RKO (cell line): ENCODE data around the gene GRIK4.

Source experiments
- DNase-seq: peaks from one replicate; pipeline ENCODE4 v3.0.0-alpha.2; 2016; ENCODE audit warnings: low spot score

The GRIK4 gene

DNA sequence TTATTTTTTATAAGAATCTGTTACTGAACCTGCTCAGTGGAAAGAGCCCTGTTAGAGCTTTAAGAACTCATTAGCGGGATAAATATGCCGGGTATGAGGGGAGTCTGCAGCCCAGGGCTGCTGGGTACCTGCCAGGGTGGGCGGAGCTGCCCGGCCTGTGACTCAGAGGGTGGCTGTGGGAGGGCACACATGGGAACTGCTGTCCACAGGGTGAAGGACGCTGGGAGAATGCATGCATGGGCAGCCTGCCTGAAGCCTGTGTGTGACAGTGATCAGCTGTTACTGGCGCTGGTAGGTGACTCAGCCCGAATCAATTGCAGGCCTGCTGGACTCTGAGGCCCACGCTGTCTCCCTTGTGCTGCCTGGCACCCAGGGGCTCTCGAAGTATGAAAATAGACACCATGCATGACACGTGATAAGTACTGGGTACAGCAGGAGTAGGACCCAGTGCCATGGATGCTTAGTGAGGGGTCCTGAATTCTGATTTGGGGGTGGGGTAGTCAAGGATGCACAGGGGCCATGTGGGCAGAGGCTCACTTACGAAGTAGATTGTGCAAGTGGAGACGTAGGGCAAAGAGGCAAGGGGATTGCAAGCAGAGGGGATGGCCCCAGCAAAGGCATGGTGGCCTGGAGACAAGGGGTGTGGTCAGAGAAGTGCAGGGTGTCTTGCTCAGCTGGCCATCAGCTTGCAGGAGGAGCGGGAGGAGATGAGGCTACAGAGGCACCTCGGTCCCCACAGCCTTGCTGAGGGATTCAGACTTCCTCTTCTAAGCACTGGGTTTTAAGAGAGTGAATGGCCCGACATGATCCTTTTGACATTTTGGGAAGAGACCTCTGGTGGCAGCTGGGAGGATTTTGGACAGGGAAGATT is 36.5 kb downstream of the GRIK4 start:
- peak; percentile 53 for DNase-seq

DNA sequence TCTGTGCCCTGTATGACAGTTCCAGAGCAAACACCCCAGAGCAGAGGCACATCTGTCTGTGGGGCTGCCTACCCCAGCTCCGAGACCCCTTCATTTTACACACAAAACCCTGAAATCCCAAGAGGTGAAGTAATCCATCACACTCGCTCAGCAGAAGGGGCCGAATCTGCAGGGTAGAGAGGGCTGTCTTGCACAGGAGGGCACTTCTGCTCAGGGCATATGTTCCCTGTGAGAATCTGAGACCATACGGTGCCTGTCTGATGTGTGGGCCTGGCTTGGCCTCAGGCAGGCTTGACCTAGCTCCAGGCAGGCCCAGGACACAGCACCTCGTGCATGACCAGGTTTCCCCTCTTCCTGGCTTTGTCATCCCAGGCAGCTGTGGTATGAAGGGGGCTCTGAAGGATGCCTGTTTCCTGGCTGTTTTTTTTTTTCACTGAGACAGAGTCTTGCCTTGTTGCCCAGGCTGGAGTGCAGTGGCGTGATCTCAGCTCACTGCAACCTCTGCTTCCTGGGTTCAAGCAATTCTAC is 37.2 kb downstream of the GRIK4 start:
- no peak for DNase-seq

DNA sequence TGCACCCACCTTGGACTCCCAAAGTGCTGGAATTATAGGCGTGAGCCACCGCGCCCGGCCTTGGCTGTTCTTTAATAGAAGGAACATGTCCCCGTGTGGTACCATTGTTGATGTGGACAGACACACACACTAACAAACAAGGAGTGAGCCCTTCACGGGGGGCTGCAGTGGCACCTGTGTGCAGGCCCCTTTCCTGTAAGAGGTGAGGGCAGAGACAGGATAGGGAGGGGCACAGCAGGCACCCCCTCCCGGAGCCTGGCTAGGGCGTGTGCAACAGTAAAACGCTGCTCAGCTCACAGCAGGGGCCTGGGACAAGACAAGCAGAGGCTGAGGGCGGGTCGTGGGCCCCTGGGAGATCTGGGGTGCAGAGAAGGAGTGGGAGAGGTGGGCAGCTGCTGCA is 37.8 kb downstream of the GRIK4 start:
- no peak for DNase-seq

DNA sequence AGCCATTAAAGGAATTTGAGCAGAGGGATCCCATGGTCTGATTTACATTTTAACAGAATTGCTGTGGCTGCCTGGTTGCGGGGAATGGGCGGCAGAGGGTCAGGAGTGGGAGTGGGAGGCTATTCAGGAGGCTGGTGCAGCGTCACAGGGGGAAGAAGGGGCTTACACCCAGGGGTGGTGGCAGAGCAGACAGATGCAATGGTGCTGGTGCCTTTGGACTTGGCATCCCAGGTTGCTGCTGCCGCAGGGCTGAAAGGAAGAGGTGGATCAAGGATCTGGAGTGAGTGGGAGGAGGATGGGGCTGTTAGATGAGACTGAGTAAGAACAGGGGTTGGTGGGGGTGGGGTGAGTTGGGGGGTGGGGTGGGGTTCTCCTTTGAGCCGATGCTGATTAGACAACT is 38.5 kb downstream of the GRIK4 start:
- DNase-seq: no peak

DNA sequence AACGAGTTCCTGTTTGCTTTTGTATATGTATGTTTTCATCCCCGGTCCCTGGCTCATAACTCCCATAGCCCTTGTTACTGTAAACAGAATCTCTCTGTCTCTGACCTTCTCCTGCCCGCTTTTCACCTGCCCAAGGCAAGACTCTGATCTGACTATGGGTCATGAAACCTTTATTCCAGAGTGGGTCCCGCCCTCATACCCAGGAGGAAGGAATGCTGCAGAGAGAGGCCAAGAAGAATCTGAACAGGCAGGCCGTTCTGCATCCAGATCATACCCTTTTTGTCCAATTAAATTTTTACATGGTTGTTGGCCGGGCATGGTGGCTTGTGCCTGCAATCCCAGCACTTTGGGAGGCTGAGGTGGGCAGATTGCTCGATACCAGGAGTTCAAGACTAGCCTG is 39.6 kb downstream of the GRIK4 start:
- no peak for DNase-seq

DNA sequence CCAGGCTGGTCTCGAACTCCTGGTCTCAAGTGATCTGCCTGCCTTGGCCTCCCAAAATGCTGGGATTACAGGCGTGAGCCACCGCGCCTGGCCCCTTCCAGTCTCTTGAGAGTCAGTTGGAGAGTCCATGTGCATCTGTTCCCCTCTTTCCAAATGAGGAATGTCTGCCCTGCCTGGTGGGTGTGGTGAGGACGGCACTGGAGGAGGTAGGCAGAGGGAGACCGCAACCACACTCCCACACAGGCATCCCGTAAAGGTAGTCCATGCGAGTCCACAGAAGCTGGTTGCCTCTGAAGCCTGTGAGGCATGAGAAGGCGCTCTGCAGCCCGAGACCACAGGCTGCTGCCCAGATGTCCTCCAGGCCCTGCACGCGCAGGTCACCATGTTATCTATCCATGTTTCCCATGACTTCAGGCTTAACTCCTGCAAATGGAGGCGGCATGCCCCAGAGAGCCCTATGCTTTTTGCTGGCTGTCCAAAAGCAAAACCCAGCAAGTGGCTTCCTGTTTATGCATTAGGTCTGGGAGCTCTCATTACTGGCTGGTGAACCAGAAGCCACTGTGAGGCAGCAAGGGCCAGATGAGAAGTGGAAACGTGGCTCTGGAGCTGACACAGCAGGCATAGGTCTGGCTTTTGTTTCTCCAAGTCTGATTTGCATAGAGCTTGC is 43.4 kb downstream of the GRIK4 start:
- no peak for DNase-seq

DNA sequence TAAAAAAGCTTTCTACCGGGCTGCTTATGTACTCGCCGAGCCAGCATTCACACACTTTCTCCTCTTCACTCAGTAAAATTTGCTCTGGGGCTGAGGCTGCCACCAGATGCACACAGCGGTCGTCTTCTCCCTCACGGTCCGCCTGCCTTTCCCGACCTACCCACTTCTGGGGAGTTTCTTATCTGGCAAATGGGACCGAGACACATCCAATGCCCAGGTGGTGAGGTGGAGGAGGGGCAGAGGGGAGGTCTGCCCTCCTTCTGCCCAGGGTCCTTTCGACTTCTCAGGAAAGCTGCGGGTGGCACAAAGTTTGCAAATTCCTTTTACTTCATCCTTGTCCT is 43.9 kb downstream of the GRIK4 start:
- no peak for DNase-seq

DNA sequence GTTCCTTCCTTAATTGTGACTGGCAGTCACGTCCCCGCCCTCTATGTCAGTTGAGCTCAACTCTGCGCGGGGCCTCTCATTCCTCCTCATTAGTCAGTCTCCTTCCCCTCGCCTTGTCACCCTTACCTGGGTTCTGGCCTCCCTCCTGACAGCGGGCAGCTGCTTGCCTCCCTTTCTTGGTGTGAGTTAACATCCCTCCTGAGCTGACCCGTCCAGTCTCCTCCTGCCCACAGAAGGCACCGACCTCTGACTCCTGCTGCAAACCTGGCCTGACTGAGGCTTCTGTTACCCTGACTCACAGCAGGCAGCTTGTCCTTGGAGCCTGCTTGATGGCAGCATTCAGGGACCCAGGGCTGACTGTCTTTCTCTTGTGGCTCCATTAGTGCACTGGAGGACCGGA is 45.2 kb downstream of the GRIK4 start:
- no peak for DNase-seq

DNA sequence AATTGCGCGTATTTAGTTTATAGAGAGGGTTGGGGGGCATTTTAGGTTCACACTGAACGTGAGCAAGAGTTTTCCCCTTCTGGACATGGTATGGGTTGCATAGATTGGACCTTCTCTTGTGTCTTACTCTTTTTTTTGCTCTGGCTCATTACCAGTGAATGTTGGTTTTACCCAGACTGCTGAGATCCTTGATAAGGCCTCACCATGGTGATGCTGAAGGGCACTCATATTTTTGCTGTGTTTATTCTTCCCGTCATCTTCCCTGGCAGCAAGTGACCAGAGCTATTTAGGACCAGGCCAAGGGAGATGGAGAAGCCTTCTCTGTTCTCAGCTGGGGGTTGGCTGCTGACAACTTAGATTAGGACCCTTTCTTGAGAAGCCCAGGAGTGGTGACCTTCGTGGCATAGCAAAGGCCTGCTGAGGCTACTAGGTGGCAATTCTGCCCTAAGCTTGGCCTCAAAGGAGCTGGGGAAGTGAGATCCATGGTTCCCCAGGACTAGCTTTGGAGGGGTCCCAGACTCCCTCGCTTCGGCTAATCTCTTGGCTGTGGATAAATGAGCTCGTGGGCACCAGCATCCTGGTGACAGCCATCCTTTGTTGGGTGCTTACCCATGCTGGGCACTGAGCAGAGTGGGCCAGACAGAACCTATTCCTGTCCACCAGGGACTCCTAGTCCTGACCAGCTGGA is 47.3 kb downstream of the GRIK4 start:
- no peak for DNase-seq

DNA sequence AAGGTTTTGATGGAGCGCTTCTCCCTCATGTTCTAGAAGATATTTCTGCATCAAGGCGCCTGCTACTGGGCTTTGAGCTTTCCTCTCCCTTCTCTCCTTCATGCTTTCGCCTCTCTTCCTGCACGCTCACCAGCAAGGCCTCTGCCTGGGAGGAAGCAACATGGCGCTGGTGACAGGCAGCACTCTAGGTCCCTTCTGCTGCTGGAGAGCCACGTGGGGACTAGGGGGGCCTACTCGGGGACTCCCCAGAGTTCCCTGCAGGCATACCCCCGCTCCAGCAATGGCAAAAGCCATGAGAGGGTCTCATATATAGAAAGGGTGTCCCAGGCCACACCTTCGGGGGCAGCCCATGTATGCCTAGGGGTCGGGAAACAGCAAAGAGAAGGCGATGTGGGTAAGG is 49.7 kb downstream of the GRIK4 start:
- no peak for DNase-seq

DNA sequence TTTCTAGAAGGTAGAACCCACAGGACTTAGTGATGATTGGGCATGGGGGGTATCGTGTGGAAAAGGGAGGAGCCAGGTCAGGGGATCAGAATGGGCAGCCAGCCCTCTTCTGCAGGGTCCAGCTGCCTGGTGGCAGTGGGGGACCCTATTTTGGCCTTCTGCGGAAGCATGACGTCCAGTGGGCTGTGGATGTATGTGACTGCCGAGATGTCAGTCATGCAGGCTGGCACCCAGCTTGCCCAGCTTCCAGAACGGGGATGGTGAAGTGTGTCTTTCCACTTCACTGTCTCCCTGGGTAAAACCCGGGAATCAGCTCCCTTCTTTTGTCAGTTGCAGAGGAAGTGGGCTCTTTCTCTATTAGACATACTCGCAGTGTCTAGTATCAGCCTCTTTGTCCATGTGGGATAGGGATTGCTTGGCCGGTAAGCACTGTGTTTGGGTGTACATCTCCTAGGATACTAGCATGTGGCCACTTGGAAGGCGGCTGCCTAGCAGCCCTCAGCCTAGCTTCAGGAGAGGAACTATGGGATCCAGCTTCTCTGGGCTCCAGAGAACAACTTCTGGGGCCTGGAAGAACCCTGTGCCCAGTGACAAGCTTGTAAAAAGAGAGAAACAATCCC is 51.4 kb downstream of the GRIK4 start:
- DNase-seq: no peak

DNA sequence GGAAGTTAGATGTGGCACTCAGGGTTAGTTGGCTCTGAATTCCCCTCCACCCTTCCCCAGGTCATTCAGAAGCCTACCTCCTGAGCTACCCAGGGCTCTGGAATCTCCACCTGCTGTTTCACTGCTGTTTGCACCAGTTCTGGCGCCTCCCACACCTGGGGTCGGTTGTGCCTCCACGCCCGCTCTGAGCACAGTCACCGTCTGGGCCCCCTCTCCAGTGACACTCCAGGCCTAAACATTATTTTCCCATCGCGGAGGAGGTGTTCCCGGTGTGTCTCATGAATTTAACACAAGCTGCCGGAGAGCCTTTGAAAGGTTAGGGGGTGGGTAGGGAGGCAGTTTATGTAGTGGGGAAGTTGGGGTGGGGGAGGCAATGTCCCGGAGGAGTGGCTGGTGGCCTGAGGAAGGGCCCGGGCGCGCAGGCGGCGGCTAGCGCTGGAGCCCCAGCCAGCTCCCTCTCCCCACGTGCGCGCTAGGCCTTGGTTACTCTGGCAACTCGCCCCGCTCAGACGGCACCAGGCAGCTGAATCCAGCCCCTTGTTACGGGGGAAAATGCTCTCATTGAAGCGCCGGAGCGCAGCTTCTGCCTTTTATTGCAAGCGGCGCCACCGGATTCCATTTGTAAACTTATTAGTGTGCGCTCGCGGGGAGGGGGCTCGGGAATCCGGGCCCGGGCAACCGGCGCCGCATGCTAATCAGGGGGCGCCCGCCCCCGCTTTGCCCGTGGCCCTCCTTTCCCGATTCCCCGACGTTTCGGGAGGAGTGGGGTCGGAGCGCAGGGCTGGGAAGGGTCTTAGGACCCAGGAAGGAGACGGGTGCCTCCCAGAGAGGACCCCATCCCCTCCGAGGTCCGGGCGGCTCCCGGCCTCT is 52.4 kb downstream of the GRIK4 start:
- no peak for DNase-seq

DNA sequence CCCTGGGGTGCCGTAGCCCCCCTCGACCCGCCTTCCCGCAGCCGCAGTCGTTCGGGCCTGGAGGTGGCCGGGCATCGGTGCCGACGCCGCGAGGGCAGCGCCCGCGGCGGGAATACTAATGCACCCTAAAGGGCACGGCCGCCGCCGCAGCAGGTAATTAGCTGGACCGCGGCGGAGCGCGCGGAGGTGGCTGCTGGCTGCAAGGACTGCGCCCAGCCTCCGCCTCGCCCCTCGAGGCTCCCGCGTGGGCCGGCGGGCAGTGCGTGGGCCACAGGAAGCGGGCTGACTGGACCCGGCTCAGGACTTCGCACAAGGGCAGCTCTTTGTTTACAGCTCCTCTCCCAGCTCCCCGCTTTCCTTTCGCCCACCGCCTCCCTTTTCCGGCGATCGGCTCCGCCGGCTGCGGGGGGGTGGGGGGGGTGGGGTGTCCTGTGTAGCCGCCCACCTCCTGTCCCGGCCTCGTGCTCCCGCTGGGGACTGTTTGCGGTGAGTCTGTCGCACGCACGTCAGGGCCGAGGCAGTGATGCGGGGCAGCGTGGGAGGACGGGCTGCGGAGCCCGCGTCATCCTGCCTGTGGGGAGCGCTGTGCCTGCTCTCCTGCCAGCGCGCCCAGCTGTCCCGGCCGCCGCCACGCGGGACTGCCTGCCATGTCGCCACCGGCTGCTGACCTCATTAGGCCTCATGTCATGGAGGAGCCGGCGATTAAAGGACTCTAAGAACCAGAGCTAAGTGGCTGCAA is 53.2 kb downstream of the GRIK4 start:
- DNase-seq: no peak

DNA sequence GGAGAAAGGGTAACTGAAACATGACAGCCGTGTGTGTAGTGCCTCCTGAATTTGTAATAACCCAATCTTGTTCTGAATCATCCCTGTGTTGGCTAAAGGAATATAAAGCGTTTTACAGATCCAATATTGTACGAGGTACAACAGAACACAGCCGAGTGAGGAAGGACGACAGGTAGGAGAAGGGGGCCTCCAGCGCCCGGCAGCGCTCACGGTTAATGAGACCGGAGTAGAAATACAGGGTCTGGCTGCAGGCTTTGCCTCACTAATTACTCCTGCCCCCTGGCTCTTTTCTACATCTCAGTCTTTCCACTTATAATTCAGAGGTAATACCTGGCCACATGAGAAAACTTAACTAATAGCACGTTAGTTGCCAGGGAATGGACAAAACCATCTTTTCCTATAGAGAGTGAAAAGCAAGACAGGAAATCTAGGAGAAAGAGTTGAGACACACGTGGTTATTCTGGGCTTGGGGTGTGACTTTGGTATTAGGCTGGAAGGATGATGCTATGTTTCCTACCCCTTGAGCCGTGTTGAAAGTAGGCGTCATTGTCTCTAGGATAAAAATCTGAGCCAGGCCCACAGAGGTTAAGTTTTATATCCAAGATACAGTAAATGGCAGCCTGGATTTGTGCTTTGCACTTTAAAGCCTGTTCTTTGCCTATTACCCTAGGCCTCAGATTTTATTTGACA is 54.1 kb downstream of the GRIK4 start:
- no peak for DNase-seq

DNA sequence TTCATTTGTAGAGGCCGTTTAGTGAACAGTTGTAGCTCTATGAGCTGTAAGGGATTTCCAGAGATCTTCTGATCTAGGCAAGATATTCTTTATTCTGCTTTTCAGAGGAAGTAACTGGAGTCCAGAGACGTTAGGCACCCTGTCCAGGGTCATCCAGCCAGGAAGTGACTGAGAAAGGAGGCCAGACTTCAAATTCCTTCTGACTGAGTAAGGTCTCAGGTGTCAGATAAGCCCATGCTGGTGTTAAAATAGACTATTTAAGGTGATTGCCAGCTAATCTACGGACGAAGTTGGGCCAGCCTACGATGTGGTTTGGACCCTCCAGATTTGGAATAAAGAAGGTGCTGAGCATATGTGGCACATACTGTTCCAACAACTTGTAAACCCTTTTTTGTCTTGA is 54.6 kb downstream of the GRIK4 start:
- peak; percentile 27 for DNase-seq

DNA sequence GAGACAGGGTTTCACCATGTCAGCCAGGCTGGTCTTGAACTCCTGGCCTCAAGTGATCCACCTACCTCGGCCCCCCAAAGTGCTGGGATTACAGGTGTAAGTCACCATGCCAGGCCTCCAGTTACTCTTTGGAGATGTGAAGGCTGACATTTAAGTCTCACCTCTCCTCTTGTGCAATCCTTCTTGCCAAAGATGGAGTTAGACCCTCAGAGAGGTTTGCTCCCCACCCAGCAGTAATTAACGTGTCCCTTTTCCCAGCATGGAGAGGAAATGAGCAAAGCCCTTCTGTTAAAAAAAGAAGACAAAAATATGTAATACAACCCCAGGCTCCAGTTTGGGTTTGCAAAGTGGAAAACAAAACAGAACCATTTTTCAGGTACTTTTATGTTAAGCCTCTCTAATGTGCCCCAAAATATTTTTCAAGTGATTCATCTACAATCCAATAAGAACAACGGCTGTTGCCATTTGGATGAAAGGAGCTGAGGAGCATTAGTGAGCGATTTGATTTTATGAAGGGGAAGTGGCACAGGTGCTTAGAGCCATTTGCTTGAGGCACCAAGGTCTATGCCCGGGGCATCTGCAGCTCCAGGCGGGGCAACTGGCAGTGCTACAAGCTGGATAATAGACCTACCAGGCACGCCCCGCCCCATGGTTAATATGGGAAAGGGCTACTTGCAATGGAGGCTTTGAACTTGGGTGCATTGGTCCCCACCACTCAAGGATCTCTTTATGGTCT is 57.2 kb downstream of the GRIK4 start:
- DNase-seq: no peak

DNA sequence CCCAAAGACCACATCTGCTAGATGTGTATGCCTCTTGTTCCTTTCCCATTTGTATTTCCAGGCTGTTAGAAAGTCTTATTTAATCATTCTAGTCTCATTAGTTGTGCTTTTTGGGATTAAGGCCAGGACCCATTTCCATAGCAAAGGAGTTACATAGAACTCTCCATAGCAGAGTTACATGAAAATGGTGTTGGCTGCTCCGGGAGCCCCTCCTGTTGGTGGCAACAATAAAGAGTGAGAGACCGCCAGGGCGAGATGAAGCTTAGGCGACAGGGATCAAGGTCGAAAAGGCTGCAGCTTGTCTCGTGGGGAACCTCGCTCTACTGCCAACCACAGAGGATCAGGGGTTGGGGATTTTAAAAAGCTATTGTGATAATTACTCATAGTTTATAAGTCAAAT is 58.3 kb downstream of the GRIK4 start:
- no peak for DNase-seq

DNA sequence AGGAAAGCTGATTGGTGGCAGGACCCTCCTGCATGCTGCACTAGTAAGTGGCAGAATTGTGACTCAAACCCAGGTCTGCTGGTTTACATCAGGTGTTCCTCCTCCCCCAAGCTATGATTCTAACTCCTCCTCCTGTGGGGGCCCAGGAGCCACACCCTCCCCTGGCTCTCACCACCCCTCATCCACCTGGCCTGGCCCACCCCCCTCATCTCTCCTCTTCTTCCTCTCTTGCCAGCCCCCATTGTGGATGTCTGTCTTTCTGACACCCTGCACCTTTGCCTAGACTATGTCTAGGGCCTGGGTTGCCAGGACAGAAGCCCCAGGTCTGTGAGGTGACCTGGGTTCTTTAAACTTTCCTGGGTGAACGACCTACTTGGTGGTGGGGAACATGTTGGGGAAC is 59.9 kb downstream of the GRIK4 start:
- DNase-seq: no peak

DNA sequence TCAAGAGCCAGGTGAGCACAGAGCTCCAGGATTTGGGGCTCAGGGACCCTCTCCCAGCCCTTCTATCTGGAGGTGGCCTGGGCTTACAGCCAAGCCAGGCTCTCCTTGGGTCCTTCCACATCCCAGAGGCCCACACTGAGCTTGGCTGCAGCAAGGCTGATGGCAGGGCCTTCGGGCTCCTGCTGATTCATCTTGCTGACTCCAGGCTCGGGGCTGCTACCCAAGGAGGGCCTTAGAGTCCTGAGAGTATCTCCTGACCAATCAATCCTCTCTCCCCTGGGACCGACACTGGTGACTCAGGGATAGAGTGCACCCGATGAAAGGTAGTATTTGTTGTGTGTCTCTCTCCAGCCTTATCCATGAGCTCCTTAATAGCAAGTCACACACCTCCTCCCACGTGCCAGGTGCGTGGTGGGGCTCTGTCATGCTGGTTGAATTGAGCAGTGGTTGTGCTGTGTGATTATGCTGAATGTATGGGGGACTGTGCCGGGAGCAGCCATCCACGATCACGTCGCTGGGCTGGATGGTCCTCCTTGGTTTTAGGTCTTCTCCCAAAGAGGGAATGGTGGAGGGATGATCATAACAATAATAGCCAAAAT is 62.3 kb downstream of the GRIK4 start:
- no peak for DNase-seq
